ENCODE data around the gene TCP11L1. TPM values are rescaled to one million over a fixed set of nuclear protein-coding genes. Genes with fewer than 3 reads are reported as not detected.

TCP11L1 gene
- total and polyA plus RNA-seq, 9 of the 15 experiments (the other 6 are each of a cell fraction or from before 2014, with no cell fraction given) = 1.6 to 15.3 (median 5.4) TPM

DNA sequence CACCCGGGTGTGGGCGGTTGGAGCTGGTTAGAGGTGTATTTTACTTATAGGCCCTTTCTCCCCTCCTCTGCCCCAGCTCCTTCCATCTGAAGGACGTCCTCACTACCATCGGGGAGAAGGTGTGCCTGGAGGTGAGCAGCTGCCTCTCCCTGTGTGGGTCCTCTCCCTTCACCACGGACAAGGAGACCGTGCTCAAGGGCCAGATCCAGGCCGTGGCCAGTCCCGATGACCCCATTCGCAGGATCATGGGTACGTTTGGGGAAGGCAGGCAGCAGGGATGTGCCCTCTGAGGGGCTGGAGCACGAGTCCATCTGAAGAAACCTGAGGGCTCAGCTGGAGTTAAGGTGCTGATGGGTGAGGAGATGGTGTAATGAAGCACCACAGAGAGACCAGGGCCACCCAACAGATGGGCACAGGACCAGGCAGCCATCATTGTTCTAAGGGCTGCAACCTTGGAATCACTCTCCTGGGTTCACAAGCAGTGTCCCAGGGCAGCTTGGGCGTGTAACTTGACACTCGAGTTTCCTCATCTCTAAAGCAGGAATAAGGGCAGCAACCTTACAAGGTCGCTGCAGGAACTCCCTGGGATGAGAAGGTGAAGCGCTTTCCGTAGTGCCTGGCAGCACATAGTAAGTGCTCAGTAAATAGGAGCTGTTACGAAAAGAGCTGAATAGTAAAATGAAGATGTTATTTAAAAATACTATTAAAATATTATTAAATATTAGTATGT, 29.4 kb downstream of the TCP11L1 start (continued):
- TF ChIP-seq, protein P1, sequence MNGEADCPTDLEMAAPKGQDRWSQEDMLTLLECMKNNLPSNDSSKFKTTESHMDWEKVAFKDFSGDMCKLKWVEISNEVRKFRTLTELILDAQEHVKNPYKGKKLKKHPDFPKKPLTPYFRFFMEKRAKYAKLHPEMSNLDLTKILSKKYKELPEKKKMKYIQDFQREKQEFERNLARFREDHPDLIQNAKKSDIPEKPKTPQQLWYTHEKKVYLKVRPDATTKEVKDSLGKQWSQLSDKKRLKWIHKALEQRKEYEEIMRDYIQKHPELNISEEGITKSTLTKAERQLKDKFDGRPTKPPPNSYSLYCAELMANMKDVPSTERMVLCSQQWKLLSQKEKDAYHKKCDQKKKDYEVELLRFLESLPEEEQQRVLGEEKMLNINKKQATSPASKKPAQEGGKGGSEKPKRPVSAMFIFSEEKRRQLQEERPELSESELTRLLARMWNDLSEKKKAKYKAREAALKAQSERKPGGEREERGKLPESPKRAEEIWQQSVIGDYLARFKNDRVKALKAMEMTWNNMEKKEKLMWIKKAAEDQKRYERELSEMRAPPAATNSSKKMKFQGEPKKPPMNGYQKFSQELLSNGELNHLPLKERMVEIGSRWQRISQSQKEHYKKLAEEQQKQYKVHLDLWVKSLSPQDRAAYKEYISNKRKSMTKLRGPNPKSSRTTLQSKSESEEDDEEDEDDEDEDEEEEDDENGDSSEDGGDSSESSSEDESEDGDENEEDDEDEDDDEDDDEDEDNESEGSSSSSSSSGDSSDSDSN (IDR thresholded peaks at IDR 0.05; ENCODE audit: borderline replicate concordance in 1 of 2, low read depth in 2 of 2, low read length in 2 of 2) = no peak
- TF ChIP-seq, protein P2, sequence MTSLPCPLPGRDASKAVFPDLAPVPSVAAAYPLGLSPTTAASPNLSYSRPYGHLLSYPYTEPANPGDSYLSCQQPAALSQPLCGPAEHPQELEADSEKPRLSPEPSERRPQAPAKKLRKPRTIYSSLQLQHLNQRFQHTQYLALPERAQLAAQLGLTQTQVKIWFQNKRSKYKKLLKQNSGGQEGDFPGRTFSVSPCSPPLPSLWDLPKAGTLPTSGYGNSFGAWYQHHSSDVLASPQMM (CRISPR knock-in tag; IDR thresholded peaks at IDR 0.05) = no peak
- TF ChIP-seq NCOA4 (IDR thresholded peaks at IDR 0.05; ENCODE audit: partially characterized antibody) (no peak), NONO (IDR thresholded peaks at IDR 0.05; ENCODE audit: low read depth in 2 of 2, low read length in 1 of 2) (no peak), SRSF1 (IDR thresholded peaks at IDR 0.05; ENCODE audit: low read depth, low read length) (no peak), BRD9 (IDR thresholded peaks at IDR 0.05; ENCODE audit: low read depth, partially characterized antibody) (no peak), BRF1 (IDR thresholded peaks at IDR 0.05; ENCODE audit: borderline replicate concordance, extremely low read depth, insufficient read length) (no peak), KDM5B (IDR thresholded peaks at IDR 0.05; ENCODE audit: insufficient replicate concordance, low read depth, low read length) (no peak), SNRNP70 (optimal IDR thresholded peaks at IDR 0.05; ENCODE audit: low read depth, low read length) (no peak)
- TF ChIP-seq, protein P3, sequence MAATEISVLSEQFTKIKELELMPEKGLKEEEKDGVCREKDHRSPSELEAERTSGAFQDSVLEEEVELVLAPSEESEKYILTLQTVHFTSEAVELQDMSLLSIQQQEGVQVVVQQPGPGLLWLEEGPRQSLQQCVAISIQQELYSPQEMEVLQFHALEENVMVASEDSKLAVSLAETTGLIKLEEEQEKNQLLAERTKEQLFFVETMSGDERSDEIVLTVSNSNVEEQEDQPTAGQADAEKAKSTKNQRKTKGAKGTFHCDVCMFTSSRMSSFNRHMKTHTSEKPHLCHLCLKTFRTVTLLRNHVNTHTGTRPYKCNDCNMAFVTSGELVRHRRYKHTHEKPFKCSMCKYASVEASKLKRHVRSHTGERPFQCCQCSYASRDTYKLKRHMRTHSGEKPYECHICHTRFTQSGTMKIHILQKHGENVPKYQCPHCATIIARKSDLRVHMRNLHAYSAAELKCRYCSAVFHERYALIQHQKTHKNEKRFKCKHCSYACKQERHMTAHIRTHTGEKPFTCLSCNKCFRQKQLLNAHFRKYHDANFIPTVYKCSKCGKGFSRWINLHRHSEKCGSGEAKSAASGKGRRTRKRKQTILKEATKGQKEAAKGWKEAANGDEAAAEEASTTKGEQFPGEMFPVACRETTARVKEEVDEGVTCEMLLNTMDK (IDR thresholded peaks at IDR 0.05; ENCODE audit: borderline replicate concordance, insufficient read depth, low read depth, low read length, poor library complexity, severe bottlenecking) = no peak
- TF ChIP-seq, protein P4, sequence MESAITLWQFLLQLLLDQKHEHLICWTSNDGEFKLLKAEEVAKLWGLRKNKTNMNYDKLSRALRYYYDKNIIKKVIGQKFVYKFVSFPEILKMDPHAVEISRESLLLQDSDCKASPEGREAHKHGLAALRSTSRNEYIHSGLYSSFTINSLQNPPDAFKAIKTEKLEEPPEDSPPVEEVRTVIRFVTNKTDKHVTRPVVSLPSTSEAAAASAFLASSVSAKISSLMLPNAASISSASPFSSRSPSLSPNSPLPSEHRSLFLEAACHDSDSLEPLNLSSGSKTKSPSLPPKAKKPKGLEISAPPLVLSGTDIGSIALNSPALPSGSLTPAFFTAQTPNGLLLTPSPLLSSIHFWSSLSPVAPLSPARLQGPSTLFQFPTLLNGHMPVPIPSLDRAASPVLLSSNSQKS (CRISPR knock-in tag; IDR thresholded peaks at IDR 0.05) = no peak
